Head of caudate nucleus (tissue), 42 donors: Measurements from ENCODE around the gene TCP11X2.
"Not testable (repeated sequence)": the region's sequence is repeated elsewhere in the genome, so short reads cannot be mapped to it uniquely, and the experiment has no call there.

Source experiments
- DNase-seq, 42 donors: peaks; one replicate each; pipeline versions ENCODE4 v3.0.0 to v3.0.0-alpha.2; 2020 to 2021; ENCODE audit warnings: mixed read lengths in 7 of 42
- intact Hi-C: fragments of 100-400 bp; cut with DNase I; formaldehyde crosslinking; loops from one replicate; pipeline ENCODE4 v1.15.0; 2022

Gene TCP11X2

DNA sequence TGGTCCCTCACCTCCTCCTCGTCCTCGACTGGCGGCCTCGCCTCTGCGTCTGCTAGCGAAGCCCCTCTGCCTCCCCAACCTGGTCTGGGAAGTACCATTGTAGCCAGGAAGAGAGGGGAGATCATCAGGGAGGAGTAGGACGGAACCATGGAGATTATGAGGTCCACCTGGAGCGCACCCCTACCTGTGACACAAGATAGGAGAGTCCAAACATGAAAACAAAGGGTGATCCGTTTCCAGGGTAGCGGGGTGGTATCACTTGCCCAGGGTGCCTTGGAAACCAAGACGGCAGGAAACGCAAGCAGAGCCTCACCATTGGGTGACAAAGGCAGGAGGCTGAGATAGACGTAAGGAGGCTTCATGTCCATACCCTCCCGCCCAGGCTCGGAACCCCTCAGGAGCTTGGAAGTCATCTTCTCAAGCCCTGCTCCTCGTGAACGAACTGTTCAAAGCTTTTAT lies at the start of gene TCP11X2:
TCP11X2 (minus strand) TSS at position 51 of the 459 bp plus-strand sequence.
- DNase-seq, intact Hi-C loops: not testable (repeated sequence)

DNA sequence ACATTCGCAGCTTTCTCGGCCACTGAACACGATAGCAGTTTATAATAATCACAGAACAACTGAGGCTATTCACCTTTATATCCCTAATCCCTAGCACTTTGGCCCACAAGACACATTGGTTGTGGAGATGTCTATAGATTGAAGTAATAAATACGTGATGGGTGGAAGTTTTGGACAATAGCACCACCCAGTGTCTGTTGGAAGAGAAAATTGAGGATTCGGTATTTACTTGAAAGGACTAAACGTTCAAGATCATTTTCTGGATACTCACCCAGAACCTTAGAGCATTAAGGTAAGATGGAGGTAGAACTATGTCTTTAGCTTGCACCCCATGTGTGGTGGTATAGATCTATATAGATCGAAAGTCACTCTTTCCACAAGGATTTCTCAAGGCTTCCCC lies 45.7 kb upstream of the TCP11X2 start:
- intact Hi-C loops, result no loop called here
- peak in 4 of 42 donors; percentile 1 to 43 (median 13) for DNase-seq

DNA sequence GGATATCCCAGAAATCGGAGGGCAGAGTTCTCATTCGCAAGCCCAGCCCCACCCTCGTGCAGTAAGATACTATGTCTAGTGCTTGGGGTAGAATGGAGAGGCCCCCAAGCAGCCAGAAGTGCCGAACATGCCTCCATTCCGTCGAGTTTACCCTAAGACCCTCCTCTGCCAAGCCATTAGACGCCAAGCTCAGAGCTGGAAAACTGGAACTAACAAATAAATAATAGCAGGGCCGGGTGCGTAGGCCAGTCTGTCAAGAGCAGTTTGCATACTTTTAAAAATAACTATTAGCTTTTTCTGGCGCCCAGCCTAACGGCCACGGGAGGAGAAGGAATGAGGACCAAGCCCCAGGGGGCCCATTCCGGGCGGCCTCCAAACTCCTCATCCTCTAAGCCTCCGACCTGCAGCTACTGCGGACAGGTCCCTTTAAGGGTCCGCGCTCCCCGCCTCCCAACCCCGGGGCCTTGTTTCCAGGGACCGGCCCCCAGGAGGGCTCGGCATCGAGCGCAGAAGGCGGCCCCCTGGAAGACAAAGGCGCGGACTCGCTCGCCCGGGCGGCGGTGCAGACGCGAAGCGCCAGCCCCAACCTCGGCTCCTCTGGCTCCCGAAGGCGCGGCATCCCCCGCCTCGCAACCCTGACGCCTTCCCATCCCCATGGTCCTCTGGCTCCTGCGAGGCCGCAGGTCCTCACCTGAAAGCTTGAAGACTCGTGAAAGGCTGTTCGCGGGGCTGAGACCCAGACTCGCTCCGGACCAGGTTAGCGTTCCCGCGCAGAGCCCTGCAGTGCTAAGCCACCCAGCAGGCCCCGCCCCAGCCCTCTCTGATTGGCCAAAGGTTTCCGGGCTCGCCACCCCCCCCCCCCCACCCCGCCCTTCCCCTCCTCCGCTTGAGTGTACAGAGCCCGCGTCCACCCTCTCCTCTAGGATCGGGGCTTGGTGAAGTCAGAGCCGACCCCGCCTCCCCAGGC lies 44.6 kb upstream of the TCP11X2 start, which contains the start of gene TMSB15A:
TMSB15A (minus strand) TSS at position 765 of the 967 bp plus-strand sequence.
- DNase-seq, result peak; percentile 37 to 85 (median 67)
- intact Hi-C loops, result no loop called here

DNA sequence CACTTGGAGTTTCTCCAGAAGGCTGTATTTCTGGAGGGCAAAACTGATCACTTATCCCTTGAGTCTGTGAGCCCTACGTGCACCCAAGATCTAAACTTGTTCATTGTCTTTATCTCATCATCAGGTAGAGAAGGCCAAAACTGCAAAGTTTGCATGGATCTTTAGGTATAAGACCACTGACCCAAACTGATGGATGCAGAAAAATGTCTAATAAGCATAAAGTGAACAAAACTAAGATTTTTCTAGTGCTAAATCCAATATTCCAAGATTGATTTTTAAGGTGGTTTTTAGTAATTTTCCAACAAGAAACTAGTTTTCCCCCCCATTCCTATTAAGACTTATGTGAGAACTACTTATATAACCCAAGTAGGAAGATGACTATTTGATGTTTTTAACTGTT lies 42.9 kb upstream of the TCP11X2 start:
- no peak for DNase-seq
- intact Hi-C loops, result no loop called here

DNA sequence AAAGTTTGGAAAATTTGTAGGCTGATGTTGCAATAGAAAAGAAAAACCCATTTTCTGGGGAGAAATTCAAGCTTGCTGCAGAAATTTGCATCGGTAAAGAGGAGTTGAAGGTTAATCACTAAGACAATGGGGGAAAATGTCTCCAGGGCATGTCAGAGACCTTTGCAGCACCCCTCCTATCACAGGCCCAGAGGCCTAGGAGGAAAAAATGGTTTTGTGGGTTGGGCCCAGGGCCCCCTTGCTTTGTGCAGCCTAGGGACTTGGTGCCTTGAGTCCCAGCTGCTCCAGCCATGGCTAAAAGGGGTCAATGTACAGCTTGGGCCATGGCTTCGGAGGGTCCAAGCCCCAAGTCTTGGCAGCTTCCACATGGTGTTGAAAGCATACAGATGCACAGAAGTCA lies 27.1 kb upstream of the TCP11X2 start:
- DNase-seq, result no peak
- intact Hi-C loops, result no loop called here

DNA sequence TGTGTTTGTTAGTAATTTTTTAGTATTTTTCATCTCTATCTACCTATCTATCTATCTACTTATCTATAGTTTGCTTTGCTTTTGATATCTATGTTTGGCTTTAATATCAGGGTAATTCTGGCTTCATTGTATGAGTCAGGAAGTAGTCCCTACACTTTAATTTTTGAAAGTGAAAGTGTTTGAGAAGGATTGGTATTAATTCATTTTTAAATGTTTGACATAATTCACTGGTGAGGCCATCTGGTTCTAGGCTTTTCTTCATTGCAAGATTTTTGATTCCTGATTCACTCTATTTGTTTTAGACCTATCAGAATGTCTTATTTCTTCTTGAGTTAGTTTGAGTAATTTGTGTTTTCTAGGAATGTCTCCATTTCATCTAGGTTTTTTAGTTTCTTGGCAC lies 20.2 kb upstream of the TCP11X2 start:
- intact Hi-C loops, result no loop called here
- no peak for DNase-seq

DNA sequence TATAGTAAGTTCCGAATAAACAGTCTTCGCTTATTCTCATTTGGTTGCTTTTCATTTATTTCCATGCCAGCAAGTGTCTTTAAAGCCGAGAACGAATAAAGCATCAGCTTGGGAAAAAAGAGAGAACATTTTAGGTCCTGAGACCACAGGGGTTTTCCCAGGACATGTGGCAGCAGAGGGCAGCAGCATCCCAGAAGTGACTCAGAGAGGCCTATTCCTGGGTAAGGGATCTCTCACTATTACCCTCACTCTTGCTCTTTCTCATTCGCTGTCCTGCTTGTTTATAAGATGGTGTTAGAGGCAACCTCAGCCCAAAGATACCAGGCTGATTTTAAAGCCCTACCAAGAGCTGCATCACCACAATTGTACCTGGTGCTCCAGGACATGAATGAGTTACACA lies 7.2 kb upstream of the TCP11X2 start:
- intact Hi-C loops, result not testable (repeated sequence)

DNA sequence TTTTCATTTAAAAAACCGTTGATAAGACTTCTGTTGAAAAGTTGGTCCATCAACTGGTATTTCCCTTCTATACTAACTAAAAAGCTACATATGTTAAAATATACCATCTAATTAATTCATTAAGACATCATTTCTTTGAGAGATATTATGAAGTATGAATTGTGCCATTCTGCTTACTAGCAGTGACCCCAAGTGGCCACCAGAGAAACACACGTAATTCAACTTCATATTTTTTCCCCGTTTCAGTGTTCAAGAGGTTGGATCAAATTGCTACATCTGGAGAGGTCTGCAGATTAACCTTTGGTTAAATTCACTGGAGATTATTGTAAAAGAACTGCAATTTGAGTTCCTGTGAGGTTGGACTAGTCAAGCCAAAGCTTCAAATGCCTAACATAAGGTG lies 1.4 kb downstream of the TCP11X2 start:
- intact Hi-C loops, DNase-seq: not testable (repeated sequence)

More for the DNA sequence above, 7.2 kb upstream of the TCP11X2 start:
- DNase-seq, result not testable (repeated sequence)

DNA sequence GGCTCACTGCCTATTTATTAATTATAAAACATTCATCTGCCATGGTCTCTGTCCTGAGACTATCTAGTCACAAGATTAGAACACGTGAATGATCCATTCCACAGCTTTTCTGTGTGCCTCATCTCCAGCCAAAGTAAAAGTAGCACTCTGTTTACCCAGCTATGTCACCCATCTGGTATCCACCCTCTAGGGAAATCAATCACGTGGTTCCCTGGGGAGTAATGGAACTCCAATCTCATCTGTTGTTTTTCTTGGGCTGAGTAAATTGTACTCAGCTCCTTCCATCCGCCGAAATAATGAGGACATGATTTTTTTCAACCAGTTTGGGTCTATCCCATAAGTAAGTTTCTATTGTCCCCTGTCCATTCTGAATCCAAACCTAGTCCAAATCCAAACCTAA lies 13.0 kb downstream of the TCP11X2 start:
- DNase-seq, intact Hi-C loops: not testable (repeated sequence)

DNA sequence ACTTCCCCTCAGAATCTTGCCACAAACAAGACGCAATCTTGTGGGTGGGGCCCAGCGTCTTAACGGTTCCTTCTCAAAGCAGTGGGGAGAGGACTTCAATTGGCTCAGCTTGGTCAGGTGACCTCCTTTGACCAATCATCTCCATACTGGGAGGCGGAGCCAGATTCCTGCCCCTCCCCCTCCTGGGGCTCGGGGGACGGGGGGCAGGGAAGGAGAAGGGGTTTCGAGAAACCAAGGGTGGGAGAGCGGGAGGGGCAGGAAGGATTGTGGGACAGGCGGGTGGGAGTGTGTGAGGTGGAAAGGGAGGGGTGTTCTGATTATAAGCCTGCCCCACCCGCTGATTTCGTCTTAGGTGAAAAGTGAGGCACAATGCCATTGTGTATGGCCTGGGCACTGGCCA lies 31.7 kb downstream of the TCP11X2 start, which contains the start of gene NXF2B:
NXF2B (minus strand) TSS at position 101 of the 400 bp plus-strand sequence. CDS start 59,972 bp downstream, outside the sequence.
- DNase-seq, intact Hi-C loops: not testable (repeated sequence)

DNA sequence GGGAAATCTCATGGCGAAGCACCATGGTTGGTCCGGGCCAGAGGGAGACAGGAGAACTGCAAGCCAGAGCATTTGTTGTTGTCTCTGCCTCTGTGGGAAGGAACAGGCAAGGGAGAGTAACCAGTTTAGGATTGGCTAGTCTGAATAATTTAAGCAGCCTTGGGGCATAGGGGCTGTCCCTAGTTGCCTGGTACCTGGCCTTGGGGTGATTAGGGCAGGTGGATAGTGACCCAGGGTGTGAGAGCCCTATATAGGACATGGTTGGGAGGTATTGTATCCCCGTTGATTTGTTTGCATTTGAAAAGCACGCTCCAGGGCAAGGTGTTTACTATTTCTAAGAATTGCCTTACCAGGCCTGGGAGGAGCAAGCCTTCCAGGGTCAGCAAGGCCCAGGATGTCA lies 57.1 kb downstream of the TCP11X2 start:
- intact Hi-C loops, DNase-seq: not testable (repeated sequence)
